T-helper 2 cell treated with Interferon-gamma antibody and Interleukin-4, amounts not matched to agents 5 μg/mL and 100 μg/mL, for 36 hours (primary cell): Measurements from ENCODE around the gene RGL4.

Experiments
- DNase-seq: peaks from one replicate; pipeline ENCODE4 v3.0.0; 2021; ENCODE audit warnings: low spot score
- H3K27ac Mint-ChIP-seq: one replicate; pipeline ENCODE4 v1.8.0; 2021; ENCODE audit warnings: mild to moderate bottlenecking, mixed read lengths
- H3K27me3 Mint-ChIP-seq: one replicate; pipeline ENCODE4 v1.8.0; 2021; ENCODE audit warnings: low read depth, mixed read lengths
- H3K36me3 Mint-ChIP-seq: one replicate; pipeline ENCODE4 v1.8.0; 2021; ENCODE audit warnings: low read depth, mixed read lengths
- H3K4me1 Mint-ChIP-seq: one replicate; pipeline ENCODE4 v1.8.0; 2021; ENCODE audit warnings: low read depth, mixed read lengths
- H3K4me3 Mint-ChIP-seq: one replicate; pipeline ENCODE4 v1.8.0; 2022; ENCODE audit warnings: mild to moderate bottlenecking, moderate library complexity, mixed read lengths
- H3K9me3 Mint-ChIP-seq: one replicate; pipeline ENCODE4 v1.8.0; 2021; ENCODE audit warnings: mixed read lengths

The RGL4 gene

DNA sequence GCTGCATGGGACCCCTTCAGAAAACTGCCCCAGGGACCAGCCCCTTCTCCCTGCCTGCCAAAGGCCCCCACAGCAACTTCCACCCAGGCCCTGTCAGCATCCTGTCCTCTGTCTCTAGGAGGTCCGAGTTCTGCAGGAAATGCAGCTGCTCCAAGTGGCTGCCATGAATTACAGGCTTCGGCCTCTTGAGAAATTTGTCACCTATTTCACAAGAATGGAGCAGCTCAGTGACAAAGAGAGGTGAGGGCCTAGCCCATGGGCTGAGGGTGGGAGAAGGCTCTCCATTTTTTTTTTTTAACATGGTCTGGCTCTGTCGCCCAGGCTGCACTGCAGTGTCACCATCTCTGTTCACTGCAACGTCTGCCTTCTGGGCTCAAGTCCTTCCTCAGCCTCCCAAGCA lies 7.3 kb downstream of the RGL4 start:
- Mint-ChIP-seq H3K36me3 (peaks cover 65% of the 10 kb centered on the region), H3K27me3 (no peaks in the 10 kb centered on the region), H3K27ac (peak overlapping the region; percentile 99), H3K9me3 (peaks cover 4% of the 10 kb centered on the region), H3K4me3 (peak overlapping the region; percentile 96), H3K4me1 (peaks cover 55% of the 10 kb centered on the region)
- no peak for DNase-seq

DNA sequence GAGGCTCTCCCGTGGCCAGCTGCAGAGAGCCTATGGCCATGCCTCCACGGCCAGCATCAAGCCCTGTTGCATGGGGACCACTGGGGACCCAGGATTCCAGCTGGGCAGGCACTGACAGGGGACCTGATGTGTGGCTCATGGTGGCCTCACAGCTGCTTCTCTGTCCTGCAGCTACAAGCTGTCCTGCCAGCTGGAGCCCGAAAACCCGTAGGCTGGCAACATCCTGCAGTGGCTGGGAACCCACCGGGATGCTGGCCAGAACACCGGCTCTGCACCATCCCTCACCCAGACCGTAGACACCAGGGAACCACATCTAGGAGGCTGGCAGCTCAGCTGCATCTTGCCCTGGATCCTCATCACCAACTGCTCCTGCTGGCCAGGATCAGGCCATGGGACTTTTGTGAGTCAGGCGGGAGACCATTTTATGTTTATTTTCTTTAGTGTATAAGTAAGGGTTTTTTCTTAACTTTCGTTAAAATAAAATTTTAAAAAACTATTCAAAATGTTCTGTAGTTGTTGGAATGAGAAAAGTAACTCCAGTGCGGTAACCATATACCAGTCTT lies 7.9 kb downstream of the RGL4 start:
- H3K9me3 Mint-ChIP-seq = peaks cover 4% of the 10 kb centered on the region
- no peak overlapping the region for H3K27ac Mint-ChIP-seq
- peaks cover 69% of the 10 kb centered on the region for H3K36me3 Mint-ChIP-seq
- H3K4me1 Mint-ChIP-seq = peaks cover 61% of the 10 kb centered on the region
- no peak for DNase-seq
- H3K4me3 Mint-ChIP-seq = peak overlapping the region; percentile 49
- no peaks in the 10 kb centered on the region for H3K27me3 Mint-ChIP-seq

- peak; percentile 16 for DNase-seq
- Mint-ChIP-seq H3K9me3 (peaks cover 4% of the 10 kb centered on the region), H3K36me3 (peaks cover 77% of the 10 kb centered on the region), H3K27me3 (no peaks in the 10 kb centered on the region), H3K4me1 (peaks cover 71% of the 10 kb centered on the region), H3K27ac (no peak overlapping the region), H3K4me3 (no peak overlapping the region)
Measured at GRCh38 chr22:23700706-23701105, 9.9 kb downstream of the RGL4 start.

DNA sequence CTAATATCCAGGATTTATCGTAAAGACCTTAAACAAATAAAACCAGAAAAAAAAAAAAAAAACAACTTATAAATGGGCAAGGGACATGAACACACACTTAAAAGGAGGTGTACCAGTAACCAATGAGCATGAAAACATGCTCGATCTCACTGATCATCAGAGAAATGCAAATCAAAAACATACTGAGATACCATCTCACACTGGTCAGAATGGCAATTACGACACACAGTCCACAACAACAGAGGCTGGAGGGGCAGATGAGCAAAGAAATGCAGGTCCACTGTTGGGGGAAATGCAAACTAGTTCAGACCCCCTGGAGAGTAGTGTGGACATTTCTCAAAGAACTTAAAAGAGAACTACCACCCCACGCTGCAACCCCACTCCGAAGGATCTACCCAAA lies 13.2 kb downstream of the RGL4 start:
- Mint-ChIP-seq H3K36me3 (peaks cover 94% of the 10 kb centered on the region), H3K9me3 (peaks cover 4% of the 10 kb centered on the region), H3K27me3 (no peaks in the 10 kb centered on the region), H3K27ac (peak overlapping the region; percentile 84), H3K4me1 (peaks cover 75% of the 10 kb centered on the region), H3K4me3 (peak overlapping the region; percentile 70)
- DNase-seq = no peak

GRCh38 chr22:23704829-23705228 lies 14.0 kb downstream of the RGL4 start:
- H3K27ac Mint-ChIP-seq = peak overlapping the region; percentile 84
- peaks cover 76% of the 10 kb centered on the region for H3K4me1 Mint-ChIP-seq
- DNase-seq = peak; percentile 48
- H3K4me3 Mint-ChIP-seq = peak overlapping the region; percentile 70
- no peaks in the 10 kb centered on the region for H3K27me3 Mint-ChIP-seq
- H3K9me3 Mint-ChIP-seq = peaks cover 4% of the 10 kb centered on the region
- H3K36me3 Mint-ChIP-seq = peaks cover 94% of the 10 kb centered on the region

DNA sequence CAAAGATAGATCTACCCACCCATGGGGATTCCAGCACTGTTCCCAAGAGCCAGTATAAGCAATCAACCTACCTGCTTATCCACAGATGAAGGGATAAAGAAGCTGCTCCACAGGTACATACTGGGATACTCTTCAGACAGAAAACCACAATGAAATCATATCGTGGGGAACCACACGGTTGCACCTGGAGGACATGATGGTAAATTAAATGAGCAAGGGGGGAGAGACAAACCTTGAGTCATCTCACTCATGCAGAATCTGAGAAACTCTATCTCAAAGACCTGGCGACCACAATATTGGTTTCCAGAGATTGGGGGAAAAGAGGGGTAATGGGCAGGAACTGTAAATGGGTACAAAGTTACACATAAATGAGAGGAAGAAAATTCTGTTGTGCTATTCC lies 14.5 kb downstream of the RGL4 start:
- H3K27me3 Mint-ChIP-seq = no peaks in the 10 kb centered on the region
- H3K4me1 Mint-ChIP-seq = peaks cover 77% of the 10 kb centered on the region
- no peaks in the 10 kb centered on the region for H3K9me3 Mint-ChIP-seq
- H3K4me3 Mint-ChIP-seq = peak overlapping the region; percentile 70
- H3K36me3 Mint-ChIP-seq = peaks cover 94% of the 10 kb centered on the region
- DNase-seq = peak; percentile 67
- peak overlapping the region; percentile 84 for H3K27ac Mint-ChIP-seq

- Mint-ChIP-seq H3K9me3 (no peaks in the 10 kb centered on the region), H3K36me3 (peaks cover 86% of the 10 kb centered on the region), H3K27ac (peak overlapping the region; percentile 50), H3K4me1 (peaks cover 64% of the 10 kb centered on the region), H3K4me3 (peak overlapping the region; percentile 27), H3K27me3 (no peaks in the 10 kb centered on the region)
- no peak for DNase-seq
Measured at GRCh38 chr22:23708270-23708669, 17.5 kb downstream of the RGL4 start.

GRCh38 chr22:23709107-23709506 lies 18.3 kb downstream of the RGL4 start:
- no peaks in the 10 kb centered on the region for H3K27me3 Mint-ChIP-seq
- H3K9me3 Mint-ChIP-seq = no peaks in the 10 kb centered on the region
- no peak overlapping the region for H3K4me3 Mint-ChIP-seq
- peaks cover 85% of the 10 kb centered on the region for H3K36me3 Mint-ChIP-seq
- no peak overlapping the region for H3K27ac Mint-ChIP-seq
- no peak for DNase-seq
- peaks cover 61% of the 10 kb centered on the region for H3K4me1 Mint-ChIP-seq

DNA sequence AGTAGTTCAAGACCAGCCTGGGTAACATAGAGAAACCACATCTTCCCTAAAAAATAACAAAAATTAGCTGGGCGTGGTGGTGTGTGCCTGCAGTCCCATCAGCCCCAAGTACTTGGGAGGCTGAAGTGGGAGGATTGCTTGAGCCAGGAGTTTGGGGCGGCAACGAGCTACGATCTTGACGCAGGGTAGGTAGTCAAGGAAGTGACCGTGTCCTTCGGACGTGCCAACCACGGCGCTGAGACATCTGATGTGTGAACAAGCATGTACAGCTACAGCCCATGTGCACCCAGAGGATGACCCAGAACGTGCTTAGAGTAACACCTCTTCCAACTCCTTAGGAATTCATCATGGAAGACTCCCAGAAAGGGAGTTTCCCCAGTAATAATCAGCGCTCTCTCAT lies 21.4 kb downstream of the RGL4 start:
- H3K36me3 Mint-ChIP-seq = peaks cover 62% of the 10 kb centered on the region
- no peaks in the 10 kb centered on the region for H3K9me3 Mint-ChIP-seq
- H3K4me1 Mint-ChIP-seq = peaks cover 38% of the 10 kb centered on the region
- H3K27ac Mint-ChIP-seq = no peak overlapping the region
- DNase-seq = no peak
- no peak overlapping the region for H3K4me3 Mint-ChIP-seq
- H3K27me3 Mint-ChIP-seq = no peaks in the 10 kb centered on the region

- DNase-seq = no peak
- H3K4me1 Mint-ChIP-seq = peaks cover 30% of the 10 kb centered on the region
- no peaks in the 10 kb centered on the region for H3K9me3 Mint-ChIP-seq
- H3K27me3 Mint-ChIP-seq = no peaks in the 10 kb centered on the region
- peaks cover 48% of the 10 kb centered on the region for H3K36me3 Mint-ChIP-seq
- peak overlapping the region; percentile 19 for H3K27ac Mint-ChIP-seq
- peak overlapping the region; percentile 44 for H3K4me3 Mint-ChIP-seq
Measured at GRCh38 chr22:23713696-23714595, 23.1 kb downstream of the RGL4 start.

DNA sequence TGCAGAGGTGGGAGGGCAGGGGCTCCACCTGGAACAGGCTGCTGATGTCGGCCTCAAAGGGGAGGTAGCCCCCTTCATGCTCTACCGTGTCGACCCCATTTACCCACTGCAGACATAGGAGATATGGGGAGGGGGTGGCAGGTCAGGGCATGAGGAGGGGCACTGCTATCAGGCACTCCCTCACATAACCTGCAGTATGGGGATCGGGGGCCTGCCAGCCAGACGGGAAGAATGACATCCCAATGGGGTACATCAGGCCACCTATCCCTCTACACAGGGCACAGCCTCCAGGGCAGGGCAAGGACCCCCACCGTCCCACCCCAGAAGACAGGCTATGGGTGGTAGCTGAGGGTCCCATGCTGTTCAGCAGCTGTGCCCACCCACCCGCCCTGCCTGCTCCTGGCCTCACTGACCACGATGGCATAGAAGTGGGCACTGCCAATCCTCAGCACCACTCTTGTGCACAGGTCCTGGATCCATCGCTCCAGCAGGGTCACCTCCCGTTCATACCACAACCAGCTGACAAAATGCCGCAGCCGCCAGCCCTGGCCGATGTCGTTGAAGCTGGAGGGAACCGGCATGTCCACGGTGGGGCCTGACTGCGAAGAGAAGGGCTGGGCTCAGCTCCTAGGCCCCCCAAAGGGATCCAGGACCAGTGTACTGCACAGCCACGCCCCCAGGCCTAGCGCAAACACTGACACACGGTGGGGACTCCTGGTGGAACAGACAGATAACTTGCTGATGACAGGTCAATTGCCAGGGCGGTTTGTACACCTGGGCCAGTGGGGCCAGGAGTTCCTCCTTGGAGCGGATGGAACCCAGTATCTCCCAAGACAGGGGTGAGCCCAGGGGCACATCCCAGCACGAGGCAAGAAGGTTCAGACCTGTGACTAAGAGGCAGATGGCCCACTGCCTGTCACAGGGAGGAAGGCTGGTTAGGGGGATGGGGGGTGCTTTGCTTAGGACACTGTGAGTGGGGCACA lies 24.1 kb downstream of the RGL4 start:
- peaks cover 38% of the 10 kb centered on the region for H3K36me3 Mint-ChIP-seq
- H3K27me3 Mint-ChIP-seq = no peaks in the 10 kb centered on the region
- peak overlapping the region; percentile 60 for H3K27ac Mint-ChIP-seq
- no peaks in the 10 kb centered on the region for H3K9me3 Mint-ChIP-seq
- peaks cover 25% of the 10 kb centered on the region for H3K4me1 Mint-ChIP-seq
- DNase-seq = no peak
- H3K4me3 Mint-ChIP-seq = peak overlapping the region; percentile 75

DNA sequence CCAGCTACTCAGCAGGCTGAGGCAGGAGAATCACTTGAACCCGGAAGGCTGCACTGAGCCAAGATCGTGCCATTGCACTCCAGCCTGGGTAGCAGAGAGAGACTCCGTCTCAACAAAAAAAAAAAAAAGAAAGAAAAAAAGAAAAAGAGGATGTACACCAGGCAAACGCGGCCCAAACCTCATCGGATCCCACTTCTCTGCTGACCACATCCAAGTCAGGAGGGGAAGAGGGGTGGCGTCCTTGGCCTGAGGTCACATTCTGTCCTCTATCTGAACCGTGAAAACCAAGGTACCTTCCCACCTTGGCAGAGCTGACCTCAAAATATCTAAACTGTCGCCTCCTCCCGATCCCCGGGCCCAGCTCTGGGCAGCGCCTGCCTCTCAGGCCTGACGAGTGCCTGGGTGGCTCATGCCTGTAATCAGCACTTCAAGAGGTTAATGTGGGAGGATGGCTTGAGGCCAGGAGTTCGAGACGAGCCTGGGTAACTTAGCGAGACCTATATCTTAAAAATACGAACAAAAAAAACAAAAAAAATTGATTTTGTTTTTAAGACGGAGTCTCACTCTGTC lies 25.1 kb downstream of the RGL4 start:
- no peak for DNase-seq
- Mint-ChIP-seq H3K9me3 (no peaks in the 10 kb centered on the region), H3K36me3 (peaks cover 28% of the 10 kb centered on the region), H3K4me3 (peak overlapping the region; percentile 75), H3K27me3 (no peaks in the 10 kb centered on the region), H3K4me1 (peaks cover 15% of the 10 kb centered on the region), H3K27ac (peak overlapping the region; percentile 60)
